MM.1S (cell line): ENCODE measurements around the gene IL6ST.

ENCODE experiments used
- DNase-seq: peaks from one replicate; pipeline ENCODE4 v3.0.0-alpha.2; 2015
- H2AFZ ChIP-seq: fragments of 300-600 bp; sonication (generic); 2 replicates; pipeline ENCODE4 v1.6.0; 2016; ENCODE audit warnings: antibody characterized with exemption, low read length
- H3F3A ChIP-seq: fragments of 300-600 bp; sonication (generic); 2 replicates; pipeline ENCODE4 v1.6.1; 2016; ENCODE audit warnings: mild to moderate bottlenecking, antibody characterized with exemption, low read length, moderate library complexity, mixed read lengths; ENCODE audit not compliant: insufficient read depth
- H3K27ac ChIP-seq: fragments of 300-600 bp; sonication (generic); 2 replicates; pipeline ENCODE4 v1.5.1; 2016; ENCODE audit warnings: mild to moderate bottlenecking, low read length
- H3K27me3 ChIP-seq: fragments of 300-600 bp; sonication (generic); replicated peaks from 2 replicates; pipeline ENCODE4 v1.6.0; 2016; ENCODE audit warnings: low read length; ENCODE audit not compliant: insufficient read depth
- H3K36me3 ChIP-seq: fragments of 300-600 bp; sonication (generic); replicated peaks from 2 replicates; pipeline ENCODE4 v1.6.1; 2016; ENCODE audit warnings: mild to moderate bottlenecking, low read length, mixed read lengths; ENCODE audit not compliant: insufficient read depth
- H3K4me1 ChIP-seq: fragments of 300-600 bp; sonication (generic); 2 replicates; pipeline ENCODE4 v1.6.1; 2016; ENCODE audit warnings: low read length, mixed read lengths
- H3K4me2 ChIP-seq: fragments of 300-600 bp; sonication (generic); 2 replicates; pipeline ENCODE4 v1.6.0; 2016; ENCODE audit warnings: low read depth, low read length
- H3K4me3 ChIP-seq: fragments of 300-600 bp; sonication (generic); 2 replicates; pipeline ENCODE4 v1.5.1; 2016; ENCODE audit warnings: low read length, mixed read lengths
- H3K79me2 ChIP-seq: fragments of 300-600 bp; sonication (generic); 2 replicates; pipeline ENCODE4 v1.6.1; 2016; ENCODE audit warnings: mixed run types, low read length, mixed read lengths
- H3K9ac ChIP-seq: fragments of 300-600 bp; sonication (generic); 2 replicates; pipeline ENCODE4 v1.6.1; 2016; ENCODE audit warnings: low read length, mixed read lengths
- H3K9me2 ChIP-seq: fragments of 300-600 bp; sonication (generic); replicated peaks from 2 replicates; pipeline ENCODE4 v1.6.1; 2016; ENCODE audit warnings: mild to moderate bottlenecking, low read length, mixed read lengths; ENCODE audit not compliant: insufficient read depth
- H3K9me3 ChIP-seq: fragments of 300-600 bp; sonication (generic); replicated peaks from 2 replicates; pipeline ENCODE4 v1.6.1; 2016; ENCODE audit warnings: mild to moderate bottlenecking, low read length, mixed read lengths; ENCODE audit not compliant: insufficient read depth
- H4K20me1 ChIP-seq: fragments of 300-600 bp; sonication (generic); 2 replicates; pipeline ENCODE4 v1.6.1; 2016; ENCODE audit warnings: mild to moderate bottlenecking, low read length, moderate library complexity, mixed read lengths; ENCODE audit not compliant: insufficient read depth
- CTCF ChIP-seq: fragments of 300-600 bp; sonication (generic); IDR thresholded peaks from 2 replicates; pipeline ENCODE4 v1.5.1; 2016; ENCODE audit warnings: antibody characterized with exemption, low read length, mixed read lengths
- EZH2 ChIP-seq: fragments of 300-600 bp; sonication (generic); optimal IDR thresholded peaks from 2 replicates; pipeline ENCODE3; 2017; ENCODE audit warnings: low read depth, mild to moderate bottlenecking, antibody characterized with exemption, low read length, mixed read lengths
- EZH2phosphoT487 ChIP-seq: fragments of 300-600 bp; sonication (generic); IDR thresholded peaks from 2 replicates; pipeline ENCODE4 v1.6.1; 2018; ENCODE audit warnings: antibody characterized with exemption, low read length

The IL6ST gene

GRCh38 chr5:55895346-55895745 is 99.4 kb downstream of the IL6ST start:
- Histone ChIP-seq H3K27me3 (no peaks in the 10 kb centered on the region), H3K36me3 (no peaks in the 10 kb centered on the region), H4K20me1 (no peaks in the 10 kb centered on the region), H3K4me2 (no peak overlapping the region), H3K9ac (no peak overlapping the region), H3K4me1 (peaks cover 7% of the 10 kb centered on the region), H3K9me2 (no peaks in the 10 kb centered on the region), H3K27ac (no peak overlapping the region), H3F3A (no peaks in the 10 kb centered on the region), H2AFZ (no peak overlapping the region), H3K9me3 (no peaks in the 10 kb centered on the region), H3K79me2 (no peaks in the 10 kb centered on the region), H3K4me3 (no peak overlapping the region)
- no peak for TF ChIP-seq EZH2phosphoT487
- no peak for TF ChIP-seq EZH2
- TF ChIP-seq CTCF = no peak
- no peak for DNase-seq

DNA sequence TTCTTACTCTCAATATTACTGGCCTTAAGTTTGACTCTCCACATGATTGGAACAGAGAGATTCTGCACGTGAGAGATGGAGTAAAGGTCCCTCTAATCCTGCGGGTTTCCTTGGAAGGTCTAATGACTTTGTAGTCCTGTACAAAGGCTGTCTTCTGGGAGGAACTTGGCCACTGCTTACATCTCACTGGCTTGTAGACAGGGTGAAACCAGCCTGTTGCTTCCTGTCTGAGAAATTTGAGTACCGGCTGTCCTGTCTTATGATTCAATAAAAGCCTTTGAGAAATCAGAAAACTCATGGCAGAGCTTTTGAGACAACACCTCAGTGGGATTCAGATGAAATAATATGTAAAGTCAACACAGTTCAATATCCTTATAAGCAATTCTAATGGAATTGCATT is 100.6 kb downstream of the IL6ST start:
- H3K27ac ChIP-seq = no peak overlapping the region; the same call in 1 of the 2 replicates
- no peaks in the 10 kb centered on the region for H3K9me3 ChIP-seq
- peaks cover 7% of the 10 kb centered on the region for H3K4me1 ChIP-seq
- no peaks in the 10 kb centered on the region for H4K20me1 ChIP-seq
- no peak overlapping the region for H3K9ac ChIP-seq
- no peaks in the 10 kb centered on the region for H3F3A ChIP-seq
- no peak overlapping the region for H2AFZ ChIP-seq
- H3K4me2 ChIP-seq = no peak overlapping the region; the same call in 1 of the 2 replicates
- H3K4me3 ChIP-seq = no peak overlapping the region
- no peaks in the 10 kb centered on the region for H3K9me2 ChIP-seq
- no peaks in the 10 kb centered on the region for H3K36me3 ChIP-seq
- no peaks in the 10 kb centered on the region for H3K79me2 ChIP-seq
- no peaks in the 10 kb centered on the region for H3K27me3 ChIP-seq
- DNase-seq = peak; percentile 72
- TF ChIP-seq EZH2phosphoT487 (no peak), EZH2 (no peak), CTCF (no peak)

- Histone ChIP-seq H3K27ac (no peak overlapping the region), H3K9ac (no peak overlapping the region), H3K9me2 (no peaks in the 10 kb centered on the region), H3K27me3 (no peaks in the 10 kb centered on the region), H4K20me1 (no peaks in the 10 kb centered on the region), H3K4me3 (no peak overlapping the region), H3K36me3 (no peaks in the 10 kb centered on the region), H3K9me3 (no peaks in the 10 kb centered on the region), H2AFZ (no peak overlapping the region), H3K4me2 (no peak overlapping the region), H3K4me1 (peaks cover 7% of the 10 kb centered on the region), H3F3A (no peaks in the 10 kb centered on the region), H3K79me2 (no peaks in the 10 kb centered on the region)
- DNase-seq = no peak
- TF ChIP-seq CTCF (no peak), EZH2phosphoT487 (no peak), EZH2 (no peak)
These were observed 102.3 kb downstream of the IL6ST start for GRCh38 chr5:55892479-55892878.

DNA sequence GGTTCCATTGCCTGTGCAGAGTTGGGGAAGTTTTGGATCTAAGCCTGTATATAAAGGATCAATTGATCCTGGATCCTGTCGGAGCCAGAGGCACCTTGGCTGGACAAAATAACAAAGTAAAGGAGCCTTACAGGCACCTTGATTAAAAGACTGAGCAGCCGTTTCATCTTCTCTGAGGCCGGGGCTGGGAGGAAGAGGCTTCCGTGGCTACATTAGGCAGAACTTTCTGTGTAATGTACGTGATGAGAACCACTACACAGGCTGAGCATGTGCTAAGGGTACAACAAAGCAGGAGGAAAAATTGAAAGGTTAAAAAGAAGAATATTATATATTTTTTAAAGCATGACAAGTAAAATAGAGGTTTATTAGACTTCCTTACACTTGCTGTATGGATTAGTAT is 106.6 kb downstream of the IL6ST start:
- no peak overlapping the region for H3K4me2 ChIP-seq
- no peak for TF ChIP-seq EZH2phosphoT487
- TF ChIP-seq CTCF = no peak
- TF ChIP-seq EZH2 = no peak

More for the DNA sequence above, 106.6 kb downstream of the IL6ST start:
- H3K9me2 ChIP-seq = no peaks in the 10 kb centered on the region
- H3K27me3 ChIP-seq = no peaks in the 10 kb centered on the region
- H3K79me2 ChIP-seq = no peaks in the 10 kb centered on the region
- no peak overlapping the region for H2AFZ ChIP-seq
- H3F3A ChIP-seq = no peaks in the 10 kb centered on the region
- no peaks in the 10 kb centered on the region for H3K9me3 ChIP-seq
- H4K20me1 ChIP-seq = no peaks in the 10 kb centered on the region
- no peaks in the 10 kb centered on the region for H3K36me3 ChIP-seq
- no peak overlapping the region for H3K4me3 ChIP-seq
- H3K27ac ChIP-seq = no peak overlapping the region
- no peak overlapping the region for H3K9ac ChIP-seq
- DNase-seq = no peak
- no peaks in the 10 kb centered on the region for H3K4me1 ChIP-seq
